ENCODE measurements around the gene SLC19A2. TPM values are rescaled to one million over a fixed set of nuclear protein-coding genes. Genes with fewer than 3 reads are reported as not detected.
"Not testable (repeated sequence)": the region's sequence is repeated elsewhere in the genome, so short reads cannot be mapped to it uniquely, and the experiment has no call there.

Gene SLC19A2
- total RNA-seq, 1 donor, result 10.5 TPM

DNA sequence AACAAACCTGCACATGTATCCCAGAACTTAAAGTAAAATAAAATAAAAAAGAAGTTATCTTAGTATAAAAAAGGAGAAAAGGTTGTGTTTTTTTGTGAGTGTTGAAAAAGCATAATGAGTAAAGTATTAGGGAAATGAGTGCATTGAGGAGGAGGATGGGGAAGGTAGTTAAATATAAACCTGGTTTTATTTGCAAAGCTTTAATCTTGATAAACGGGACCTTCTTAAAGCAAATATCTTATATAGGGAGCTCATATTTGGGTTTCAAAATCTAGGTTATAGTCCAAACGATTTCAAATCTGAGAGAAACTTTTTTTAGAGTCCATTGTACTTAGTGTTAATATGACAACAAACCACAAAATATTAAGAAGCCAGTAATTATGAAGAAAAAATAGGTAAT lies 21.7 kb upstream of the SLC19A2 start:
- H3K79me2 ChIP-seq (ENCODE audit: insufficient read depth, low read length), result no peaks in the 10 kb centered on the region
- TF ChIP-seq, protein P1, sequence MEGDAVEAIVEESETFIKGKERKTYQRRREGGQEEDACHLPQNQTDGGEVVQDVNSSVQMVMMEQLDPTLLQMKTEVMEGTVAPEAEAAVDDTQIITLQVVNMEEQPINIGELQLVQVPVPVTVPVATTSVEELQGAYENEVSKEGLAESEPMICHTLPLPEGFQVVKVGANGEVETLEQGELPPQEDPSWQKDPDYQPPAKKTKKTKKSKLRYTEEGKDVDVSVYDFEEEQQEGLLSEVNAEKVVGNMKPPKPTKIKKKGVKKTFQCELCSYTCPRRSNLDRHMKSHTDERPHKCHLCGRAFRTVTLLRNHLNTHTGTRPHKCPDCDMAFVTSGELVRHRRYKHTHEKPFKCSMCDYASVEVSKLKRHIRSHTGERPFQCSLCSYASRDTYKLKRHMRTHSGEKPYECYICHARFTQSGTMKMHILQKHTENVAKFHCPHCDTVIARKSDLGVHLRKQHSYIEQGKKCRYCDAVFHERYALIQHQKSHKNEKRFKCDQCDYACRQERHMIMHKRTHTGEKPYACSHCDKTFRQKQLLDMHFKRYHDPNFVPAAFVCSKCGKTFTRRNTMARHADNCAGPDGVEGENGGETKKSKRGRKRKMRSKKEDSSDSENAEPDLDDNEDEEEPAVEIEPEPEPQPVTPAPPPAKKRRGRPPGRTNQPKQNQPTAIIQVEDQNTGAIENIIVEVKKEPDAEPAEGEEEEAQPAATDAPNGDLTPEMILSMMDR (IDR thresholded peaks at IDR 0.05; ENCODE audit: extremely low read depth, low read depth, low read length), result no peak
- H2AFZ ChIP-seq (ENCODE audit: low read length), result no peak overlapping the region
- no peaks in the 10 kb centered on the region for H3K27me3 ChIP-seq (ENCODE audit: insufficient read depth, low read length)
- H3K4me1 ChIP-seq (ENCODE audit: insufficient read depth, low read length), result peaks cover 7% of the 10 kb centered on the region
- H3K4me3 ChIP-seq (ENCODE audit: insufficient read depth, low read length), result no peak overlapping the region
- H3K4me2 ChIP-seq (ENCODE audit: insufficient read depth, low read length), result no peak overlapping the region
- no peaks in the 10 kb centered on the region for H4K20me1 ChIP-seq (ENCODE audit: insufficient read depth, low read length)
- H3K36me3 ChIP-seq (ENCODE audit: insufficient read depth, low read length), result no peaks in the 10 kb centered on the region
- H3K9me3 ChIP-seq (ENCODE audit: low read depth, low read length), result no peaks in the 10 kb centered on the region
- DNase-seq (ENCODE audit: insufficient read length, low spot score, missing footprints), result no peak
- H3K27ac ChIP-seq (ENCODE audit: low read depth, low read length), result no peak overlapping the region

DNA sequence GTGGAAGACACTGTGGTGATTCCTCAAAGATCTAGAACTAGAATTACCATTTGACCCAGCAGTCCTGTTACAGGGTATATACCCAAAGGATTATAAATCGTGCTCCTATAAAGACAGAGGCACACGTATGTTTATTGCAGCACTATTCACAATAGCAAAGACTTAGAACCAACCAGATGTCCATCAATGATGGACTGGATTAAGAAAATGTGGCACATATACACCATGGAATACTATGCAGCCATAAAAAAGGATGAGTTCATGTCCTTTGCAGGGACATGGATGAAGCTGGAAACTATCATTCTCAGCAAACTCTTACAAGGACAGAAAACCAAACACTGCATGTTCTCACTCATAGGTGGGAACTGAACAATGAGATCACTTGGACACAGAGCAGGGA lies 17.9 kb upstream of the SLC19A2 start:
- not testable (repeated sequence) for DNase-seq (ENCODE audit: insufficient read length, low spot score, missing footprints); H3K9me3 ChIP-seq (ENCODE audit: low read depth, low read length); H4K20me1 ChIP-seq (ENCODE audit: insufficient read depth, low read length); H3K79me2 ChIP-seq (ENCODE audit: insufficient read depth, low read length); H3K27ac ChIP-seq (ENCODE audit: low read depth, low read length); H2AFZ ChIP-seq (ENCODE audit: low read length); H3K36me3 ChIP-seq (ENCODE audit: insufficient read depth, low read length); H3K4me1 ChIP-seq (ENCODE audit: insufficient read depth, low read length); H3K27me3 ChIP-seq (ENCODE audit: insufficient read depth, low read length); H3K4me3 ChIP-seq (ENCODE audit: insufficient read depth, low read length); H3K4me2 ChIP-seq (ENCODE audit: insufficient read depth, low read length)

DNA sequence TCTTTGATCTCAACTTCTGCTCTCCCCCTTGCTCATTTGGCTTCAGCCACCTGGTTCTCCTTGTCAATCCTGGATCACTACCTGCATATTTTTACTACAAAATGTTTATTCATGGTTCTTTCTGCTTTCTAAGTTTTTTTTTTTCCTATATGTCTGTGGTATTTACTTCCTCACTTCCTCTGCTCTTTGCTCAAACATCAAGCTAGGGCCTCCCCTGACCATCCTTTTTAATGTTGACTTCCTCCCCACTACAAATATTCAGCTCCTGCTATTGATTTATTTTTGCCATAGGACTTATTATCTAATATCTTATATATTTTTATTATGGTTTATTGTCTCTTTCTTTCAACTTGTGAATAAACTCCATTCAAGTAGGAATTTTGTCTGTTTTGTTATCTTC lies 14.1 kb upstream of the SLC19A2 start:
- no peak for DNase-seq (ENCODE audit: insufficient read length, low spot score, missing footprints)
- no peaks in the 10 kb centered on the region for H3K27me3 ChIP-seq (ENCODE audit: insufficient read depth, low read length)
- no peak overlapping the region for H2AFZ ChIP-seq (ENCODE audit: low read length)
- H3K36me3 ChIP-seq (ENCODE audit: insufficient read depth, low read length), result no peaks in the 10 kb centered on the region
- no peaks in the 10 kb centered on the region for H4K20me1 ChIP-seq (ENCODE audit: insufficient read depth, low read length)
- no peak overlapping the region for H3K27ac ChIP-seq (ENCODE audit: low read depth, low read length)
- H3K79me2 ChIP-seq (ENCODE audit: insufficient read depth, low read length), result no peaks in the 10 kb centered on the region
- peaks cover 5% of the 10 kb centered on the region for H3K4me1 ChIP-seq (ENCODE audit: insufficient read depth, low read length)
- H3K4me2 ChIP-seq (ENCODE audit: insufficient read depth, low read length), result no peak overlapping the region
- no peaks in the 10 kb centered on the region for H3K9me3 ChIP-seq (ENCODE audit: low read depth, low read length)
- no peak overlapping the region for H3K4me3 ChIP-seq (ENCODE audit: insufficient read depth, low read length)
- TF ChIP-seq, protein P1 (IDR thresholded peaks at IDR 0.05; ENCODE audit: extremely low read depth, low read depth, low read length), result no peak

DNA sequence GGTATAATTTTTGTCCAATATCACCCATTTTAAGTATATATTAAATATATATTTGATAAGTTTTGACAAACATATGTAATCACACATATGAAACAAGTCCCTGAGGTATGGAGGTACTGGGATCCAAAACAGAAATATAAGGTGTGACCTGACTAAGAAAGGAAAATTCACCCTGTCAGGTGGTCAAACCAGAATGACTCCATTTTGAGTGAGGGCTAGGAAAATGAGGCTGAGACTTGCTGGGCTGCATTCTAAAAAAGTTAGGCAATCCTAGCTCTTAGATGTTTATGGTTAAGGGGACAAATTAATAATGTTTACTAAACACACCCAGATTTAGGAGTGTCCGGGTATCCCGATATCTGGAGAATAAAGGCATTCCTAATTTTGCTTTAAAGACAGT lies 11.6 kb upstream of the SLC19A2 start:
- H3K4me1 ChIP-seq (ENCODE audit: insufficient read depth, low read length), result peaks cover 5% of the 10 kb centered on the region

More for the DNA sequence above, 11.6 kb upstream of the SLC19A2 start:
- no peaks in the 10 kb centered on the region for H3K79me2 ChIP-seq (ENCODE audit: insufficient read depth, low read length)
- no peaks in the 10 kb centered on the region for H3K36me3 ChIP-seq (ENCODE audit: insufficient read depth, low read length)
- no peak overlapping the region for H3K4me3 ChIP-seq (ENCODE audit: insufficient read depth, low read length)
- H3K27me3 ChIP-seq (ENCODE audit: insufficient read depth, low read length), result no peaks in the 10 kb centered on the region
- no peak overlapping the region for H2AFZ ChIP-seq (ENCODE audit: low read length)
- no peaks in the 10 kb centered on the region for H3K9me3 ChIP-seq (ENCODE audit: low read depth, low read length)
- no peak for DNase-seq (ENCODE audit: insufficient read length, low spot score, missing footprints)
- no peak overlapping the region for H3K4me2 ChIP-seq (ENCODE audit: insufficient read depth, low read length)
- TF ChIP-seq, protein P1 (IDR thresholded peaks at IDR 0.05; ENCODE audit: extremely low read depth, low read depth, low read length), result no peak
- no peak overlapping the region for H3K27ac ChIP-seq (ENCODE audit: low read depth, low read length)
- no peaks in the 10 kb centered on the region for H4K20me1 ChIP-seq (ENCODE audit: insufficient read depth, low read length)

All from osteoblast (primary cell).